ENCODE data around the gene EIPR1.
"Not testable (repeated sequence)": the region's sequence is repeated elsewhere in the genome, so short reads cannot be mapped to it uniquely, and the experiment has no call there.

- TF ChIP-seq, protein P1, sequence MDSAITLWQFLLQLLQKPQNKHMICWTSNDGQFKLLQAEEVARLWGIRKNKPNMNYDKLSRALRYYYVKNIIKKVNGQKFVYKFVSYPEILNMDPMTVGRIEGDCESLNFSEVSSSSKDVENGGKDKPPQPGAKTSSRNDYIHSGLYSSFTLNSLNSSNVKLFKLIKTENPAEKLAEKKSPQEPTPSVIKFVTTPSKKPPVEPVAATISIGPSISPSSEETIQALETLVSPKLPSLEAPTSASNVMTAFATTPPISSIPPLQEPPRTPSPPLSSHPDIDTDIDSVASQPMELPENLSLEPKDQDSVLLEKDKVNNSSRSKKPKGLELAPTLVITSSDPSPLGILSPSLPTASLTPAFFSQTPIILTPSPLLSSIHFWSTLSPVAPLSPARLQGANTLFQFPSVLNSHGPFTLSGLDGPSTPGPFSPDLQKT (CRISPR knock-in tag; IDR thresholded peaks at IDR 0.05; ENCODE audit: borderline replicate concordance): not testable (repeated sequence)
- not testable (repeated sequence) for TF ChIP-seq ZNF629 (CRISPR knock-in tag; conservative IDR thresholded peaks at IDR 0.05)
Observed at GRCh38 chr2:3357446-3357845, 20.2 kb downstream of the EIPR1 start.

Measured in HepG2 (cell line).